Uterus (tissue), 2 donors: Measurements from ENCODE around the gene ATP5IF1.

Experiments
- CTCF ChIP-seq, 4 experiments: fragments of 200-600 bp in 2 of 4; fragments of 450-650 bp in 2 of 4; sonication (generic) in 2 of 4; IDR thresholded peaks; one replicate each; pipeline ENCODE4 v1.5.1; 2016 to 2019; ENCODE audit warnings: antibody characterized with exemption in 4 of 4, mild to moderate bottlenecking in 2 of 4, moderate library complexity in 1 of 4
- POLR2A ChIP-seq, 2 donors: fragments of 450-650 bp; IDR thresholded peaks; one replicate each; pipeline ENCODE4 v1.6.1; 2016; ENCODE audit warnings: antibody characterized with exemption in 2 of 2, mild to moderate bottlenecking in 1 of 2, moderate library complexity in 1 of 2

- no peak for TF ChIP-seq CTCF (IDR thresholded peaks at IDR 0.05)
- TF ChIP-seq POLR2A (IDR thresholded peaks at IDR 0.05) = no peak
Measured at GRCh38 chr1:28260803-28261174, 24.9 kb downstream of the ATP5IF1 start.
